Ovary (tissue), 9 donors: ENCODE results near the gene ADAMTSL3. TPM values are rescaled to one million over a fixed set of nuclear protein-coding genes. Genes with fewer than 3 reads are reported as not detected.

Experiments
- DNase-seq, 5 donors: peaks; one replicate each; pipeline ENCODE4 v3.0.0-alpha.2; 2019 to 2020
- H3K27ac ChIP-seq, 2 donors: fragments of 200-600 bp; one replicate each; pipeline versions ENCODE4 v1.5.1 to v1.8.0; 2019 to 2022
- H3K27me3 ChIP-seq: fragments of 200-600 bp; one replicate; pipeline ENCODE4 v1.8.0; 2022
- H3K36me3 ChIP-seq: fragments of 200-600 bp; sonication (generic); one replicate; pipeline ENCODE4 v1.5.1; 2019
- H3K4me1 ChIP-seq: one replicate; pipeline ENCODE4 v1.8.1; 2013; ENCODE audit warnings: mild to moderate bottlenecking, moderate library complexity; ENCODE audit not compliant: insufficient read depth
- H3K4me3 ChIP-seq: fragments of 200-600 bp; sonication (generic); one replicate; pipeline ENCODE4 v1.5.1; 2017
- H3K9me3 ChIP-seq, 2 donors: fragments of 200-600 bp in 1 of 2; sonication (generic) in 1 of 2; one replicate each; pipeline versions ENCODE4 v1.5.1 to v1.8.1; 2013 to 2019; ENCODE audit warnings: mild to moderate bottlenecking in 1 of 2, moderate library complexity in 1 of 2
- EP300 ChIP-seq: sonication (generic); formaldehyde crosslinking; IDR thresholded peaks from one replicate; pipeline ENCODE4 v1.6.1; 2017; ENCODE audit warnings: antibody characterized with exemption
- POLR2A ChIP-seq: fragments of 450-650 bp; IDR thresholded peaks from one replicate; pipeline ENCODE4 v1.6.1; 2017; ENCODE audit warnings: antibody characterized with exemption, mild to moderate bottlenecking, moderate library complexity
- WGBS, 3 donors: extraction: QIAGEN DNeasy Blood & Tissue Kit in 1 of 3; methylation state at CpG; one replicate each; pipeline versions ENCODE4 v1.1.5 to v1.1.7; 2013 to 2017; 5-methylcytosine and 5-hydroxymethylcytosine counted together
- intact Hi-C, 4 donors: fragments of 100-400 bp; cut with DNase I; formaldehyde crosslinking; loops; one replicate each; pipeline versions ENCODE4 v1.11.0 to v1.15.1; 2022 to 2023
- polyA plus RNA-seq, 2 donors: library from polyadenylated mRNA; stranded (reverse); fragments of 200-250 nt in 1 of 2; fragments of 350-450 nt in 1 of 2; fragmentation: Illumina TruSeq in 1 of 2; extraction: RNeasy Lipid Tissue Mini Kit (QIAGEN cat#74804) in 1 of 2; gene quantifications; one replicate each; pipeline ENCODE4 v1.2.3, GENCODE V29; 2013 to 2014
- total RNA-seq, 7 donors: library from RNA; depleted of rRNA in 2 of 7; stranded (reverse); fragments of >200 nt in 2 of 7; fragmentation: NEBNext Ultra II Directional in 3 of 7; extraction: Animal tissue kit (Norgen Biotek cat#: 25700) in 3 of 7; gene quantifications; one replicate each; pipeline versions ENCODE4 v1.1.0 to v1.2.4, GENCODE V29; 2016 to 2023
- TF ChIP-seq, protein P1 (sequence below), 3 donors: fragments of 450-650 bp in 2 of 3; fragments of 200-600 bp in 1 of 3; IDR thresholded peaks; one replicate each; pipeline versions ENCODE4 v1.5.1 to v1.8.0; 2016 to 2022; ENCODE audit warnings: antibody characterized with exemption in 3 of 3, mild to moderate bottlenecking in 1 of 3
- donor health status: DM: no; HTN: no; CAD: no; lungs with moderate emphysema.
- donor health status: DM: no; HTN: no; CAD: no.
- donor health status: Bipolar disorder and iron deficiency.
- donor health status: DM: yes; HTN: yes; CAD: no.
- donor health status: DM: no; HTN: no; CAD: no.
- donor health status: DM: yes; HTN: yes; CAD: no.

ADAMTSL3 gene
- total and polyA plus RNA-seq, 9 donors, result 0.96 to 9.0 (median 3.7) TPM

DNA sequence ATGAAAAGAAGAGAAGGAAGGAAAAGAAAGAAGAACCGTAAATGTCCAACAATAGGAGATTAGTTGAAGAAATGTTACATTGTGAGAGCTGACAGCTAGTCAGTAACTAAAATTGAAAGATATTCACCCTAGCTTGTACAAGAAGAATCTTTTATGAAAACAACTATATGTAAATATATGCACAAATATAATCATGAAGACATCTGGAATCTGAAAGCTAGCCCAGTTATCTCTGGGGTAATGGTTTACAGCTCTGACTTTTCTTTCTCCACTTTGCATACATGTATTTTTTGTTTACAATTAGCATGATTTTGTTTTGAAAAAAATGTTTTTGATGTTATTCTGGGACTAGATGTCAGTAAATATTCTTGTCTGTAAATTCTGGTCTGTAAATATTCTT lies 37.1 kb upstream of the ADAMTSL3 start:
- no peaks in the 10 kb centered on the region for H3K4me1 ChIP-seq
- H3K27me3 ChIP-seq, result no peaks in the 10 kb centered on the region
- H3K9me3 ChIP-seq, result no peaks in the 10 kb centered on the region
- H3K36me3 ChIP-seq, result no peaks in the 10 kb centered on the region
- no peak for DNase-seq
- no peak overlapping the region for H3K4me3 ChIP-seq
- intact Hi-C loops, result no loop called here
- TF ChIP-seq, protein P1, sequence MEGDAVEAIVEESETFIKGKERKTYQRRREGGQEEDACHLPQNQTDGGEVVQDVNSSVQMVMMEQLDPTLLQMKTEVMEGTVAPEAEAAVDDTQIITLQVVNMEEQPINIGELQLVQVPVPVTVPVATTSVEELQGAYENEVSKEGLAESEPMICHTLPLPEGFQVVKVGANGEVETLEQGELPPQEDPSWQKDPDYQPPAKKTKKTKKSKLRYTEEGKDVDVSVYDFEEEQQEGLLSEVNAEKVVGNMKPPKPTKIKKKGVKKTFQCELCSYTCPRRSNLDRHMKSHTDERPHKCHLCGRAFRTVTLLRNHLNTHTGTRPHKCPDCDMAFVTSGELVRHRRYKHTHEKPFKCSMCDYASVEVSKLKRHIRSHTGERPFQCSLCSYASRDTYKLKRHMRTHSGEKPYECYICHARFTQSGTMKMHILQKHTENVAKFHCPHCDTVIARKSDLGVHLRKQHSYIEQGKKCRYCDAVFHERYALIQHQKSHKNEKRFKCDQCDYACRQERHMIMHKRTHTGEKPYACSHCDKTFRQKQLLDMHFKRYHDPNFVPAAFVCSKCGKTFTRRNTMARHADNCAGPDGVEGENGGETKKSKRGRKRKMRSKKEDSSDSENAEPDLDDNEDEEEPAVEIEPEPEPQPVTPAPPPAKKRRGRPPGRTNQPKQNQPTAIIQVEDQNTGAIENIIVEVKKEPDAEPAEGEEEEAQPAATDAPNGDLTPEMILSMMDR (IDR thresholded peaks at IDR 0.05), result no peak
- TF ChIP-seq EP300 (no peak), POLR2A (no peak)
- 48 to 70% (median 61%) methylated on average over 1 of the region's 1 CpG for WGBS, 3 donors
- no peak overlapping the region for H3K27ac ChIP-seq

DNA sequence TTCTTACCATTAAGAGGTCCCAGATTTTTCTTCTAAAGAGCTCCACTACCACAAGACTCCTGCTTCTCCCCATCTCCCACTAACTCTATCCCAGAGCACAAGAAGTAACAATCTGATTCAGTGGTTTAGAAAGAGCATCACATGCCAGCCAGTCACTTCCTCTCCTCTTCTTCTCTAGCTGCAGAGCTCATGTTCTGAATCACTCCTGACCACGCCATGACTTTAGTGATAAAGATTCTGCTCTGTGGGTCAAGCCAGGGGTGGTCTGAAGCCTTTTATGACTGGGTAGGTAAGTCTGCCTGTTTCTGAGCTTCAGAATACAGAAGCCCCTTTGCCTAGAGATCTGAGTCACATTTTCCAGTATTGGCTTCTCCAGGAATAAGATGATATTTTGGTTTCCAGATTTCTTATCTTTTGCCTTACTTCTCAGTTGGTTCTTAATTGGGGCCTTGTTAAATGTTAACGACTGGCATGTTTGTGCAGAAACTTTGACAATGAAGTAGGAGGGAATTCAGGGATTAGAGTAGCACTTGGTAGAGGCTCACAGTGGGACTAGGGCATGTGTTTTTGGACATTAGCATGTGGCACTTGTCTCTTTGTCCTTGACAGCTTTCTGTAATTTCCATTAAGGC lies 27.6 kb upstream of the ADAMTSL3 start:
- no peak for TF ChIP-seq POLR2A
- TF ChIP-seq, protein P1 (IDR thresholded peaks at IDR 0.05), result no peak
- TF ChIP-seq EP300, result no peak
- WGBS, 3 donors, result 59 to 74% (median 60%) methylated on average over 2 of the region's 2 CpGs
- H3K4me1 ChIP-seq, result no peaks in the 10 kb centered on the region
- intact Hi-C loops, result no loop called here
- H3K4me3 ChIP-seq, result no peak overlapping the region
- H3K9me3 ChIP-seq, result no peaks in the 10 kb centered on the region
- H3K27ac ChIP-seq, result no peak overlapping the region
- DNase-seq, result no peak
- H3K36me3 ChIP-seq, result no peaks in the 10 kb centered on the region
- no peaks in the 10 kb centered on the region for H3K27me3 ChIP-seq

DNA sequence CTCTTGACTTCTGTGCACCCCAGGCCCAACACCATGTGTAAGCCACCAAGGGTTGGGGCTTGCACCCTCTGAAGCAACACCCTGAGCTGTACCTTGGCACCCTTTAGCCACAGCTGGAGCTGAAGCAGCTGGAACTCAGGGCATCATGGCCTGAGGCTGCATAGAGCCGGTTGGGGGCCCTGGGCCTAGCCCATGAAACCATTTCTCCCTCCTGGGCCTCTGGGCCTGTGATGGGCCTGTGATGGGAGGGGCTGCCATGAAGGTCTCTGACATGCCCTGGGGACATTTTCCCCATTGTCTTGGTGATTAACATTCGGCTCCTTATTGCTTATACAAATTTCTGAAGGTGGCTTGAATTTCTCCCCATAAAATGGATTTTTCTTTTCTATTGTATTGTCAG lies 22.4 kb upstream of the ADAMTSL3 start:
- Histone ChIP-seq H3K9me3 (no peaks in the 10 kb centered on the region), H3K4me3 (no peak overlapping the region), H3K36me3 (no peaks in the 10 kb centered on the region), H3K27ac (no peak overlapping the region), H3K27me3 (no peaks in the 10 kb centered on the region), H3K4me1 (no peaks in the 10 kb centered on the region)
- TF ChIP-seq EP300, result no peak
- TF ChIP-seq, protein P1 (IDR thresholded peaks at IDR 0.05), result no peak
- no peak for TF ChIP-seq POLR2A
- intact Hi-C loops, result no loop called here
- no peak for DNase-seq
- 74 to 90% (median 76%) methylated on average over 2 of the region's 2 CpGs for WGBS, 3 donors

DNA sequence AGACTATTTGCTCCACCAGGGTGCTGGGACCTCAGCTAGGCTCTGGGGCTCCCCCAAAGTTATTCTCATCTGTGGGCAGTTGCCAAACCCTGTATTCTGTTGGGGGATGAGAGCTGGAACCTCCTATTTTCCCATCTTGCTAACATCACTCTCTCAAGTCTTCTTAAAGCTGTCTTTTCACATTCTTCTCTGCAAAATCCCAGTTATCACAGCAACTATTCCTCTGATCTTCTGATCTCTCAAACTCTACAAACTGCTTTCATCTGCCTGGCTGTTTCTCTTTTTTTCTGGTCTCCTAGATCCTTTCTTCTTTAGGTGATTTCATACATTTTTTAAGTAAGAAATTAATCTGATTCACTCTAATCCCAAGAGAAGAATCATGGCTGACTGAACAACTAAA lies 10.7 kb upstream of the ADAMTSL3 start:
- no peak for TF ChIP-seq EP300
- TF ChIP-seq POLR2A, result no peak
- TF ChIP-seq, protein P1 (IDR thresholded peaks at IDR 0.05), result no peak
- Histone ChIP-seq H3K27ac (no peak overlapping the region), H3K4me1 (no peaks in the 10 kb centered on the region), H3K27me3 (no peaks in the 10 kb centered on the region), H3K36me3 (no peaks in the 10 kb centered on the region), H3K9me3 (no peaks in the 10 kb centered on the region), H3K4me3 (no peak overlapping the region)
- intact Hi-C loops, result no loop called here
- no peak for DNase-seq
